Osteoblast (primary cell): ENCODE data around the gene HOXB3. TPM values are rescaled to one million over a fixed set of nuclear protein-coding genes. Genes with fewer than 3 reads are reported as not detected.

Experiments
- DNase-seq: peaks from one replicate; pipeline ENCODE4 v3.0.0; 2011; ENCODE audit warnings: low spot score, mixed read lengths; ENCODE audit not compliant: insufficient read length; ENCODE audit errors: missing footprints
- H2AFZ ChIP-seq: 2 replicates; pipeline ENCODE4 v1.6.0; 2011; ENCODE audit warnings: mild to moderate bottlenecking, low read length
- H3K27ac ChIP-seq: 2 replicates; pipeline ENCODE4 v1.5.1; 2011; ENCODE audit warnings: mild to moderate bottlenecking, low read depth, low read length, moderate library complexity
- H3K27me3 ChIP-seq: 2 replicates; pipeline ENCODE4 v1.6.0; 2012; ENCODE audit warnings: mild to moderate bottlenecking, control low read depth, inconsistent platforms, low read length, moderate library complexity; ENCODE audit not compliant: insufficient read depth
- H3K36me3 ChIP-seq: 2 replicates; pipeline ENCODE4 v1.5.1; 2011; ENCODE audit warnings: mild to moderate bottlenecking, low read length, control low read depth, moderate library complexity; ENCODE audit not compliant: insufficient read depth
- H3K4me1 ChIP-seq: 2 replicates; pipeline ENCODE4 v1.5.1; 2011; ENCODE audit warnings: mild to moderate bottlenecking, low read length, control low read depth, moderate library complexity; ENCODE audit not compliant: insufficient read depth
- H3K4me2 ChIP-seq: 2 replicates; pipeline ENCODE4 v1.6.0; 2011; ENCODE audit warnings: mild to moderate bottlenecking, low read length; ENCODE audit not compliant: insufficient read depth
- H3K4me3 ChIP-seq: fragments of 200-600 bp; sonication (generic); 3 replicates; pipeline ENCODE4 v1.5.1; 2012; ENCODE audit warnings: mild to moderate bottlenecking, low read length, inconsistent platforms; ENCODE audit not compliant: insufficient read depth
- H3K79me2 ChIP-seq: 2 replicates; pipeline ENCODE4 v1.6.0; 2012; ENCODE audit warnings: mild to moderate bottlenecking, low read length, control low read depth, inconsistent platforms; ENCODE audit not compliant: insufficient read depth
- H3K9me3 ChIP-seq: 2 replicates; pipeline ENCODE4 v1.5.1; 2011; ENCODE audit warnings: low read depth, low read length, control low read depth
- H4K20me1 ChIP-seq: 2 replicates; pipeline ENCODE4 v1.6.0; 2012; ENCODE audit warnings: mild to moderate bottlenecking, low read length, control low read depth; ENCODE audit not compliant: insufficient read depth
- total RNA-seq: library from RNA; depleted of rRNA; stranded (reverse); fragments of >200 nt; gene quantifications from 2 replicates; pipeline ENCODE4 v1.2.3, GENCODE V29; 2012
- TF ChIP-seq, protein P1 (sequence below): IDR thresholded peaks from 2 replicates; pipeline ENCODE4 v1.5.1; 2011; ENCODE audit warnings: mild to moderate bottlenecking, low read depth, low read length, moderate library complexity; ENCODE audit errors: extremely low read depth

Gene HOXB3
- total RNA-seq, 1 donor, result 1.8 TPM

DNA sequence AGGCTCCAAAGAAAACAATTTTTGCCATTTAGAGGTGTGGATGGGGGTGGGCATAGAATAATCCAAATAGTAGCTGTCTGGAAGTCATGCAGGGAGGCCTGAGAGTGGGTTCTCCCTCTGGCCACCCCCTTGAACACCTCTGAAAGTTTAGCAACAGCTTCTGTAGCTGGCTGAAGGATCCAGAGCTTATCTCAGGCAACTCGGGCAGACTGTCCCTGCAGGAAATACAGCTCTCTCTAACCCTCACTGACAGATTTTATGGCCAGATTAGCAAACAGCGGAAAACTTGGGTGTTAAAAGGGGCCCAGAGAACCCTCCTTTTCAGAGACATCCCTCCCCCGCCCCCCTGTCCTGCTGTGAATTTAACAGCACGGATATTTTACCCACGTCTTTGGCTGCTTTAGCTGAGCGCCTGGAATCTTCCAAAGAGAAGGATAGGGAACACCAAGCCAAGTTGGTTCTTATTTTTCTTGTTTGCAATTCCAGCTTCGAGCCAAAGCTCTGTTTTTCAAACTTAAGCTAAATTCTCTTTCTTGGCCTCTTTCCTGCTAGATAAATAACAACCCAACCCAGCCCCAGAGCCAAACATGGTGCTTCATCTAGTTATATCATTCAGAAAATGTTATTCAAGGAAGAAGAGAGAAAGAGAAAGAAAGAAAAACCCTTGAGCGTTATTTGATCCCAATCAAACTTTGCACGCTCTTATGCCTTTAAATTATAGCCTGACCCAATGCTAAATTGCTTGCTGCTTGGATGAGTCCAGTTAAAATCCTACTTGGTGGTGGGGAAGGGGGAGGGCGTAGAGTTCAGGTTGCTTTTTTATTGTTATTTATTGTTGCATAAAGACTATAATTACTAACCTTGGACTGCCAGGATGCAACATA is 42.9 kb downstream of the HOXB3 start:
- no peaks in the 10 kb centered on the region for H4K20me1 ChIP-seq
- H2AFZ ChIP-seq, result no peak overlapping the region
- H3K27ac ChIP-seq, result no peak overlapping the region
- H3K4me3 ChIP-seq, result peak overlapping the region; percentile 1
- peaks cover 3% of the 10 kb centered on the region for H3K79me2 ChIP-seq
- no peaks in the 10 kb centered on the region for H3K9me3 ChIP-seq
- no peaks in the 10 kb centered on the region for H3K36me3 ChIP-seq
- H3K4me1 ChIP-seq, result no peaks in the 10 kb centered on the region
- no peak for DNase-seq
- TF ChIP-seq, protein P1, sequence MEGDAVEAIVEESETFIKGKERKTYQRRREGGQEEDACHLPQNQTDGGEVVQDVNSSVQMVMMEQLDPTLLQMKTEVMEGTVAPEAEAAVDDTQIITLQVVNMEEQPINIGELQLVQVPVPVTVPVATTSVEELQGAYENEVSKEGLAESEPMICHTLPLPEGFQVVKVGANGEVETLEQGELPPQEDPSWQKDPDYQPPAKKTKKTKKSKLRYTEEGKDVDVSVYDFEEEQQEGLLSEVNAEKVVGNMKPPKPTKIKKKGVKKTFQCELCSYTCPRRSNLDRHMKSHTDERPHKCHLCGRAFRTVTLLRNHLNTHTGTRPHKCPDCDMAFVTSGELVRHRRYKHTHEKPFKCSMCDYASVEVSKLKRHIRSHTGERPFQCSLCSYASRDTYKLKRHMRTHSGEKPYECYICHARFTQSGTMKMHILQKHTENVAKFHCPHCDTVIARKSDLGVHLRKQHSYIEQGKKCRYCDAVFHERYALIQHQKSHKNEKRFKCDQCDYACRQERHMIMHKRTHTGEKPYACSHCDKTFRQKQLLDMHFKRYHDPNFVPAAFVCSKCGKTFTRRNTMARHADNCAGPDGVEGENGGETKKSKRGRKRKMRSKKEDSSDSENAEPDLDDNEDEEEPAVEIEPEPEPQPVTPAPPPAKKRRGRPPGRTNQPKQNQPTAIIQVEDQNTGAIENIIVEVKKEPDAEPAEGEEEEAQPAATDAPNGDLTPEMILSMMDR, result no peak
- H3K4me2 ChIP-seq, result peak overlapping the region; percentile 45
- H3K27me3 ChIP-seq, result peaks cover 81% of the 10 kb centered on the region

DNA sequence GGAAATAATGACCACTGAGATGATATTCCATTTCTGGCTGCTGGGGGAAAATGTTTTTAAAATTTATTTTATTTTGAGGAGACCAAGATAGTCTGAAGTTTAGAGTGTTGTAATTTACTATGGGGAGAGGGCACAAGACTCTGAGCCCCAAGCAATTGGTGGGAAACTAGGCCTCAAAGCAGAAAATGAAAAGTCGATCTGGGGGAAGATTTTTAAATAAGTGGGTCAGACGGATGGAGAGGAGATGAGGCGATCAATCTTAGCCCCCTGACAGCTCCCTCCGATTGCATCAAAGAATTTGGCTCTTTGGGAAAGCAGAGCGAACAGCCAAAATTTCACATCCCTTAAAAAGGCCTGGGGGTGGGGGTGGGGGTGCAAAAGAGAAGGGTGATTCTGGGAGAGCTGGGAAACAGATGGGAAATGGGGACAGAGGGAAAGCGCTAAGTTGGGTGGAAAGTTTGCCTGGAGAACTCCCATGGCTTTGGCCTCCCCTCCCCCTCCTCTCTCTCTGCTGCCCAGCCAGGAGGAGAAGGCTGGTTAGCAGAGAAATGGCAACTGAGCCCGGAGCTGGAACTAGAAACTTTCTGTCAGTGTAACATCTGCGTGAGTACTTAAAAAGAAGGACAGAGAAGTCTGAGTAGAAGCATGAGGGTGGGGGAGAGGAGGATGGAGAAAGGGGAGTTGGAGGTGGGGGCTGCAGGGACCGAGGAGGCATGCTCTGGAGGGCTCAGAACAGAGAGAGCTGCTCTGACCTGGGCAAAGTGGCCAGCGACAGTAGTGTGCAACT is 43.7 kb downstream of the HOXB3 start:
- no peak for DNase-seq
- no peak overlapping the region for H3K27ac ChIP-seq
- no peaks in the 10 kb centered on the region for H4K20me1 ChIP-seq
- peak overlapping the region; percentile 45 for H3K4me2 ChIP-seq
- H3K36me3 ChIP-seq, result no peaks in the 10 kb centered on the region
- no peak overlapping the region for H3K4me3 ChIP-seq
- peaks cover 81% of the 10 kb centered on the region for H3K27me3 ChIP-seq
- H3K4me1 ChIP-seq, result peaks cover 2% of the 10 kb centered on the region
- TF ChIP-seq, protein P1, result no peak
- H3K9me3 ChIP-seq, result no peaks in the 10 kb centered on the region
- peaks cover 4% of the 10 kb centered on the region for H3K79me2 ChIP-seq
- H2AFZ ChIP-seq, result no peak overlapping the region

DNA sequence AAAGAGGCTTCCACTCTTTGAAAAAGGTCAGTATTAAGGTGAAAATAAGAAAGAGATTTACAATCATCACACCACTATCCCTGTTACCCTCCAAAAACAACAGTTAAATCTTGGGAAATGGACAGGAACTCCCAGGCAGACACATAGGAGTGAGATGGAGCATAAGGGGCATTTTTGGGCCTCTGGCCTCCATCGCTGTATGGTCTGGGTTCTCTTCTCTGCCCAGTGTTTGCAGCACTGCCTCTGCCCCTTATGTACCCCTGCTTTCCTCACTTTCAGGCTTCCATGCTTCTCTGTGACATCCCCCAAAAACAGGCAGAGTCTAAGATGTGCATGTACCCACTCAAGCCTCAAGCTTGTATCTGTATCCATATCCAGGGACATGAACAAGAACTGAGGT is 44.5 kb downstream of the HOXB3 start:
- H3K79me2 ChIP-seq, result peaks cover 4% of the 10 kb centered on the region
- H3K4me3 ChIP-seq, result no peak overlapping the region
- peaks cover 5% of the 10 kb centered on the region for H3K4me1 ChIP-seq
- no peak overlapping the region for H3K4me2 ChIP-seq
- no peaks in the 10 kb centered on the region for H3K9me3 ChIP-seq
- DNase-seq, result no peak
- H4K20me1 ChIP-seq, result no peaks in the 10 kb centered on the region
- no peak overlapping the region for H2AFZ ChIP-seq
- no peak overlapping the region for H3K27ac ChIP-seq
- TF ChIP-seq, protein P1, result no peak
- H3K27me3 ChIP-seq, result peaks cover 83% of the 10 kb centered on the region
- H3K36me3 ChIP-seq, result no peaks in the 10 kb centered on the region

DNA sequence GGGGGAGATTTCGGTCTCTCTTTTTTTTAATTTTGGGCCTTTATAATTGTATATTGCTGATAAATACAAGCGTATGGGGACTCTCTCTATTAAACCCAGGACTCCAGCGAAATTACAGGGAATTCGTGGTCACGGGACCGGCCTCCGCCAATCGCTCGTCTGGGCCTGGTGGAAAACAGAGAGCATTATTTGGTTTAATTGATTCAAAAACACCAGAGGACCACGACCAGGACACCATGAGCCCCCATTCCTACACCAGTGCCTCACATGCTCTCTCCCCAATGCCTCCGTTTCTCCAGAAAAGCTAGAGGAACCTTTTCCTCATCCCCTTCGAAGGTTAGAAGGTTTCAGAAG is 45.0 kb downstream of the HOXB3 start, which contains the start of gene HOXB2:
TSS of gene HOXB2 (minus strand) at position 88 of the 354 bp plus-strand sequence. CDS start 198 bp downstream, outside the sequence.
- no peaks in the 10 kb centered on the region for H3K9me3 ChIP-seq
- no peak for DNase-seq
- peak within 1 kb of the TSS; percentile 51 for H3K27ac ChIP-seq
- TF ChIP-seq, protein P1, result no peak
- H4K20me1 ChIP-seq, result no peaks in the 10 kb centered on the region
- peaks cover 4% of the 10 kb centered on the region for H3K79me2 ChIP-seq
- H3K4me1 ChIP-seq, result peaks cover 5% of the 10 kb centered on the region
- no peak within 1 kb of the TSS for H2AFZ ChIP-seq
- peak within 1 kb of the TSS; percentile 72 for H3K4me3 ChIP-seq
- H3K36me3 ChIP-seq, result no peaks in the 10 kb centered on the region
- H3K27me3 ChIP-seq, result peaks cover 77% of the 10 kb centered on the region
- H3K4me2 ChIP-seq, result peak within 1 kb of the TSS; percentile 78
